Spinal cord (tissue), 10 donors: Measurements from ENCODE around the gene FPGS. TPM values are rescaled to one million over a fixed set of nuclear protein-coding genes. Genes with fewer than 3 reads are reported as not detected.
A peak's percentile ranks its signal among the peaks of the same experiment; 100 is the strongest.

Experiments used
- DNase-seq, 6 donors: peaks; one replicate each; pipeline versions ENCODE4 v3.0.0 to v3.0.0-alpha.2; 2013 to 2015; ENCODE audit warnings: low spot score in 6 of 6, low read depth in 4 of 6
- H3K27ac ChIP-seq: one replicate; pipeline ENCODE4 v1.5.1; 2013; ENCODE audit warnings: low read depth, low read length, control low read depth
- H3K27me3 ChIP-seq: one replicate; pipeline ENCODE4 v1.6.1; 2013; ENCODE audit warnings: low read length; ENCODE audit not compliant: control insufficient read depth, insufficient read depth
- H3K36me3 ChIP-seq: one replicate; pipeline ENCODE4 v1.6.1; 2013; ENCODE audit warnings: low read length; ENCODE audit not compliant: control insufficient read depth, insufficient read depth
- H3K4me1 ChIP-seq: one replicate; pipeline ENCODE4 v1.6.1; 2013; ENCODE audit warnings: low read length; ENCODE audit not compliant: control insufficient read depth, insufficient read depth
- H3K4me3 ChIP-seq: one replicate; pipeline ENCODE4 v1.5.1; 2013; ENCODE audit warnings: low read depth, low read length, control low read depth
- H3K9me3 ChIP-seq: one replicate; pipeline ENCODE4 v1.6.1; 2013; ENCODE audit warnings: low read length; ENCODE audit not compliant: control insufficient read depth, insufficient read depth
- WGBS: methylation state at CpG from one replicate; pipeline ENCODE4 v1.1.5; 2013; ENCODE audit warnings: missing lambda C conversion rate; ENCODE audit not compliant: insufficient coverage; 5-methylcytosine and 5-hydroxymethylcytosine counted together
- polyA plus RNA-seq, 2 donors: library from polyadenylated mRNA; unstranded; fragments of 120-200 nt; gene quantifications; one replicate each; pipeline ENCODE4 v1.2.1, GENCODE V29; 2013; ENCODE audit not compliant: insufficient read length in 2 of 2
- total RNA-seq, 2 donors: library from RNA; depleted of rRNA in 1 of 2; stranded (reverse); fragments of 120-200 nt in 1 of 2; fragments of >200 nt in 1 of 2; gene quantifications; one replicate each; pipeline versions ENCODE4 v1.2.3 to v1.2.4, GENCODE V29; 2013 to 2014
- donor health status: healthy.

The FPGS gene
- total and polyA plus RNA-seq, 4 donors: 17.8 to 50.1 (median 37.9) TPM

GRCh38 chr9:127793093-127793708, 9.5 kb upstream of the FPGS start:
- DNase-seq: no peak
- no peak overlapping the region for H3K4me3 ChIP-seq
- peaks cover 61% of the 10 kb centered on the region for H3K36me3 ChIP-seq
- no peaks in the 10 kb centered on the region for H3K9me3 ChIP-seq
- no peak overlapping the region for H3K27ac ChIP-seq
- H3K27me3 ChIP-seq: no peaks in the 10 kb centered on the region
- 56% methylated on average over 5 of the region's 8 CpGs for WGBS
- H3K4me1 ChIP-seq: peaks cover 9% of the 10 kb centered on the region

- H3K36me3 ChIP-seq: peaks cover 52% of the 10 kb centered on the region
- 80% methylated on average over 7 of the region's 14 CpGs for WGBS
- no peak overlapping the region for H3K27ac ChIP-seq
- H3K9me3 ChIP-seq: no peaks in the 10 kb centered on the region
- peaks cover 9% of the 10 kb centered on the region for H3K4me1 ChIP-seq
- DNase-seq: no peak
- H3K4me3 ChIP-seq: no peak overlapping the region
- no peaks in the 10 kb centered on the region for H3K27me3 ChIP-seq
Observed at GRCh38 chr9:127794001-127794791, 8.5 kb upstream of the FPGS start.

- no peak overlapping the region for H3K27ac ChIP-seq
- WGBS: 25% methylated on average over 2 of the region's 8 CpGs
- DNase-seq: no peak
- H3K4me1 ChIP-seq: peaks cover 9% of the 10 kb centered on the region
- peaks cover 31% of the 10 kb centered on the region for H3K36me3 ChIP-seq
- H3K27me3 ChIP-seq: no peaks in the 10 kb centered on the region
- H3K9me3 ChIP-seq: no peaks in the 10 kb centered on the region
- no peak overlapping the region for H3K4me3 ChIP-seq
Observed at GRCh38 chr9:127796225-127796813, 6.4 kb upstream of the FPGS start.

- WGBS: no CpG with 5 or more reads among the region's 11 CpGs
Observed at GRCh38 chr9:127796852-127797370, 5.8 kb upstream of the FPGS start.

GRCh38 chr9:127801955-127802575, 617 bp upstream of the FPGS start:
- peaks cover 21% of the 10 kb centered on the region for H3K36me3 ChIP-seq
- peak in 1 of 6 donors; percentile 39 for DNase-seq
- H3K27me3 ChIP-seq: no peaks in the 10 kb centered on the region
- H3K27ac ChIP-seq: peak overlapping the region; percentile 85
- H3K4me3 ChIP-seq: peak overlapping the region; percentile 72
- 15% methylated on average over 7 of the region's 10 CpGs for WGBS
- no peaks in the 10 kb centered on the region for H3K9me3 ChIP-seq
- H3K4me1 ChIP-seq: peaks cover 22% of the 10 kb centered on the region

More at GRCh38 chr9:127796852-127797370, 5.8 kb upstream of the FPGS start:
- H3K4me1 ChIP-seq: peaks cover 9% of the 10 kb centered on the region
- H3K27me3 ChIP-seq: no peaks in the 10 kb centered on the region
- DNase-seq: no peak
- no peak overlapping the region for H3K27ac ChIP-seq
- no peak overlapping the region for H3K4me3 ChIP-seq
- peaks cover 25% of the 10 kb centered on the region for H3K36me3 ChIP-seq
- H3K9me3 ChIP-seq: no peaks in the 10 kb centered on the region

- DNase-seq: no peak
Observed at GRCh38 chr9:127803507-127804352, 1.0 kb downstream of the FPGS start.

GRCh38 chr9:127805620-127806019, 2.9 kb downstream of the FPGS start:
- no peak for DNase-seq
- peaks cover 55% of the 10 kb centered on the region for H3K36me3 ChIP-seq
- WGBS: 55% methylated on average over 4 of the region's 8 CpGs

More at GRCh38 chr9:127803507-127804352, 1.0 kb downstream of the FPGS start:
- peak overlapping the region; percentile 72 for H3K4me3 ChIP-seq
- peak overlapping the region; percentile 79 for H3K27ac ChIP-seq
- peaks cover 38% of the 10 kb centered on the region for H3K36me3 ChIP-seq
- H3K9me3 ChIP-seq: no peaks in the 10 kb centered on the region
- H3K27me3 ChIP-seq: no peaks in the 10 kb centered on the region
- peaks cover 22% of the 10 kb centered on the region for H3K4me1 ChIP-seq
- 47% methylated on average over 11 of the region's 18 CpGs for WGBS

GRCh38 chr9:127806871-127807270, 4.2 kb downstream of the FPGS start:
- H3K27me3 ChIP-seq: no peaks in the 10 kb centered on the region
- peaks cover 59% of the 10 kb centered on the region for H3K36me3 ChIP-seq
- H3K4me1 ChIP-seq: peaks cover 27% of the 10 kb centered on the region
- DNase-seq: no peak
- H3K4me3 ChIP-seq: no peak overlapping the region
- 95% methylated on average over 10 of the region's 14 CpGs for WGBS
- no peaks in the 10 kb centered on the region for H3K9me3 ChIP-seq
- H3K27ac ChIP-seq: no peak overlapping the region

More at GRCh38 chr9:127805620-127806019, 2.9 kb downstream of the FPGS start:
- Histone ChIP-seq H3K4me1 (peaks cover 28% of the 10 kb centered on the region), H3K9me3 (no peaks in the 10 kb centered on the region), H3K27me3 (no peaks in the 10 kb centered on the region), H3K4me3 (no peak overlapping the region), H3K27ac (no peak overlapping the region)
